Colonic mucosa (tissue), 4 donors: ENCODE data around the gene MRTFB. TPM values are rescaled to one million over a fixed set of nuclear protein-coding genes. Genes with fewer than 3 reads are reported as not detected.

ENCODE experiments used
- DNase-seq: peaks from one replicate; pipeline ENCODE4 v3.0.0-alpha.2; 2020
- H3K27ac ChIP-seq: fragments of 200-600 bp; one replicate; pipeline ENCODE4 v1.8.0; 2021
- H3K27me3 ChIP-seq: fragments of 200-600 bp; one replicate; pipeline ENCODE4 v1.8.0; 2021
- H3K36me3 ChIP-seq: fragments of 200-600 bp; one replicate; pipeline ENCODE4 v1.8.0; 2021
- H3K4me1 ChIP-seq: fragments of 200-600 bp; one replicate; pipeline ENCODE4 v1.8.0; 2021; ENCODE audit warnings: mild to moderate bottlenecking
- H3K4me3 ChIP-seq: fragments of 200-600 bp; one replicate; pipeline ENCODE4 v1.8.0; 2021
- H3K9ac ChIP-seq, 2 donors: one replicate each; pipeline ENCODE4 v1.7.0; 2013; ENCODE audit warnings: control low read depth in 2 of 2, low read depth in 2 of 2, low read length in 2 of 2
- H3K9me3 ChIP-seq: fragments of 200-600 bp; one replicate; pipeline ENCODE4 v1.8.0; 2021
- CTCF ChIP-seq: fragments of 200-600 bp; IDR thresholded peaks from one replicate; pipeline ENCODE4 v1.8.0; 2022; ENCODE audit warnings: antibody characterized with exemption, mild to moderate bottlenecking
- intact Hi-C: fragments of 100-400 bp; cut with DNase I; formaldehyde crosslinking; loops from one replicate; pipeline ENCODE4 v1.14.1; 2022
- total RNA-seq, 2 donors: library from RNA; stranded (reverse); fragmentation: NEBNext Ultra II Directional in 1 of 2; extraction: Animal tissue kit (Norgen Biotek cat#: 25700) in 1 of 2; gene quantifications; one replicate each; pipeline ENCODE4 v1.2.1, GENCODE V29; 2021
- donor health status: healthy.
- donor health status: DM: no; HTN: no; CAD: no.
- donor health status: DM: no; HTN: no; CAD: no.

The MRTFB gene
- total RNA-seq, 2 donors from 2014 or later: 31.4 to 40.3 TPM

DNA sequence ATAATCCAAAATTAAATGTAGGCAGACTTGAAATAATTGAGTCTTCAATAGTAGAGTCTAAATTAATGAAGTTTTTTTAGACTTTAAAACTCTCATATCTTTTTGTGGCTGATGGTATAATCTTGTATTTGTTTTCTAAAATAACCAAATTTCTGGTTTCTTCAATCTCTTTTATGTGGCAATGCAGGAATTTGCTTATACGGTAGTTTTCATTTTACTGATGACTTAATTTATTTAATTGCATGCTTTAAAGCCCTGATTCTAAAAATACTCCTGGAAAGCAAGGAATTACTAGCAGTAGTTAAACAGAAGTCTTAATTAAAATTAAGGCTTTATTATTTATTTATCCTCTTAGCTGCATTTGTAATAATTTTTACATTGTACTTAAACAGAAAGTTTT lies 15.4 kb downstream of the MRTFB start:
- no peak for TF ChIP-seq CTCF
- Histone ChIP-seq H3K27me3 (no peaks in the 10 kb centered on the region), H3K9me3 (no peaks in the 10 kb centered on the region), H3K36me3 (no peaks in the 10 kb centered on the region), H3K4me1 (peaks cover 4% of the 10 kb centered on the region), H3K27ac (no peak overlapping the region), H3K4me3 (no peak overlapping the region), H3K9ac (no peak overlapping the region)
- DNase-seq: no peak
- intact Hi-C loops: no loop called here

DNA sequence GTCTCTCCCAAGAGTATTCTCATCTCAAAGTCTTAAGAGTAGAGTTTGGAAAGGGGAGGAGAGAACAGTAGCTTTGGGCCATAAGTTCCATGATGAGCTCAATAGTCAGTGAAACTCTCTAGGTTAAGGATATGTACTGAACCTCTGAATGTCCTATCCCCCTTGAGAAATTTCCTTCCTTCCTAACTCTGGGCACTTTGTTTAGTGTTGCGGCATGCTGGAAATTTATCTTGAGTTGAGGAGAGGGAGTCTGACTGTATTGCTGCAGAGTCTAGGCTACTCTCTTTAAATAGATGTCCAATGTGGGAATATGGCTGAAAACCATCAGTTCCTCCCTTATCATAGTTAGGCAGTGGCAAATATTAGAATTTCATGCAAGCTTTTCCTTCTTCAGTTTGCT lies 16.1 kb downstream of the MRTFB start:
- intact Hi-C loops: no loop called here
- Histone ChIP-seq H3K27me3 (no peaks in the 10 kb centered on the region), H3K27ac (peak overlapping the region; percentile 60)

DNA sequence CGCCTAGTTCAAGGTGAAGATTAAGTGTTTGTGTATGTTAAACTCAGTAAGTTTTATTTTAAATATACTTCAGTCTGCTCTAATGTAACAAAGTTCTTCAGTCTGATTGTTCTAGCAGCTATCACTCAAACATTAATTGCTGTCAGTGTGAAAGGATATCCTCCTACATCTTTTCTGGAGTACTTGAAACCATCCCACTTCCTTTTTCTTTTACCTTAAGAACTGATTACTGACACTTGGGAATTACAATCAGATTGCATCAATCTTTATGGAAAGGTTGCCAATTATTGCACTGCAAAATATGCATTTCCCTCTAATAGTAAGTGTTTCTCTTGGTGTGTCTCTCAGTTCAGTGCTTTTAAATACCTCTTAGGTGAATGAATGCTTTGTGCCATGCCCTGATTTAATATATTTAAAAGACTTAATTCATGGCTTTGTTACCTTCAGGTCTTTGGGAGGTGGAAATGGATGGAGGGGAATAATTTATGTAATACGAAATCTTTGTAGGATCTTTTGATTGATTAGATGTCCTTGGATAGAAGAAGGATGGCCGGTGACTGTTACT lies 16.6 kb downstream of the MRTFB start:
- no peak for TF ChIP-seq CTCF
- Histone ChIP-seq H3K27ac (peak overlapping the region; percentile 60), H3K9ac (no peak overlapping the region), H3K4me3 (no peak overlapping the region), H3K9me3 (no peaks in the 10 kb centered on the region), H3K4me1 (peaks cover 4% of the 10 kb centered on the region), H3K27me3 (no peaks in the 10 kb centered on the region), H3K36me3 (no peaks in the 10 kb centered on the region)
- intact Hi-C loops: no loop called here
- DNase-seq: no peak

More for the DNA sequence above, 16.1 kb downstream of the MRTFB start:
- Histone ChIP-seq H3K9me3 (no peaks in the 10 kb centered on the region), H3K36me3 (no peaks in the 10 kb centered on the region), H3K9ac (no peak overlapping the region), H3K4me1 (peaks cover 4% of the 10 kb centered on the region), H3K4me3 (no peak overlapping the region)
- TF ChIP-seq CTCF: no peak
- no peak for DNase-seq

DNA sequence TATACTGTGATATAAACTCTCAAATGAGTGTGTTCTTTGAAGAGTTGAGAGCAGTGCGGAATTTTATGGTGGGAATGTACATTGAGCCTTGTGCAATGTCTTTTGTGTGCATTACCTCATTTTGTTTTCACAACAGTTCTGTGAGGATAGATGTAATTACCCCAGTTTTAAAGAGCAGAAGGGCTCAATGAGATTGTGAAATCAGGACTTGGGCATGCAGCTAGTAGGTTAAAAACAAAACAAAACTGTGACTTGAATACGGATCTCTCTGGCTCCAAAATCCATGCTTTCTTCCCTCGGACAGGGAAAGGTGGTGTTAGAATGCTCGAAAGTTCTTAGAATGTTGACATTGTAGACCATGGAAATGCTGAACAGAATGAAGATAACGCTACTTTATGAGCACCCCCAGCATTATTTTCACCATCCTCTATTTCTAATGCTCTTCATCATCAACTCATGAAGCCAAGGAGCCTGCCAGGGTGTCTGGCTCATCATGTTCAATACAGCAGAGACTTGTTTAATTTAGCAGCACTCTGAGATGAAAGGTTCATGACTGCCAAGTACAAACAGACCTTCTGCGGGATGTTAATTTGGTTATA lies 17.1 kb downstream of the MRTFB start:
- no peak for TF ChIP-seq CTCF
- no peak for DNase-seq

DNA sequence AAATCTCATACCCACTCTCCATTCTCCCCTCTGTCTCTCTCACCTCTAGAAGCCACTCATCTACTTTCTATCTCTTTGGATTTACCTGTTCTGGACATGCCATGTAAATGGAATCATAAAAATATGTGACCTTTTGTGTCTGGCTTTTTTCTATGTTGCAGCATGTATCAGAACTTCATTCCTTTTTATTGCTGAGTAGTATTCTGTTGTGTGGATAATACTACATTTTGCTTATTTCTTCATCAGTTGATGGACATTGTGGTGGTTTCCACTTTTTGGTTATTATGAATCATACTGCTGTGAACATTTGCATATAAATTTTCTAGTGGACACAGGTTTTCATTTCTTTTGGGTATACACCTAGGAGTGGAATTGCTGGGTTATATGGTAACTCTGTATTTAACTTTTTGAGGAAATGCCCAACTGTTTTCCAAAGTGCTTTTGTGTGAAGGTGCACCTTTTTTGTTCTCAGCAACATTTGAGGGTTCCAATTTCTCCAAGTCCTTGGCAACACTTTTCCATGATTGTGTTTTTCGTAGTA lies 18.2 kb downstream of the MRTFB start:
- DNase-seq: no peak
- no peaks in the 10 kb centered on the region for H3K36me3 ChIP-seq
- no peaks in the 10 kb centered on the region for H3K27me3 ChIP-seq
- no peak overlapping the region for H3K9ac ChIP-seq
- H3K4me1 ChIP-seq: peaks cover 4% of the 10 kb centered on the region
- intact Hi-C loops: no loop called here
- no peak for TF ChIP-seq CTCF
- no peak overlapping the region for H3K4me3 ChIP-seq
- no peak overlapping the region for H3K27ac ChIP-seq
- no peaks in the 10 kb centered on the region for H3K9me3 ChIP-seq

More for the DNA sequence above, 17.1 kb downstream of the MRTFB start:
- H3K9ac ChIP-seq: peak overlapping the region in 1 of 2 donors; percentile 28
- intact Hi-C loops: no loop called here
- no peaks in the 10 kb centered on the region for H3K9me3 ChIP-seq
- H3K27me3 ChIP-seq: no peaks in the 10 kb centered on the region
- peaks cover 4% of the 10 kb centered on the region for H3K4me1 ChIP-seq
- no peak overlapping the region for H3K4me3 ChIP-seq
- H3K27ac ChIP-seq: peak overlapping the region; percentile 60
- H3K36me3 ChIP-seq: no peaks in the 10 kb centered on the region
